Coronary artery (tissue), 2 donors: ENCODE results near the gene KRTAP12-1.
A peak's percentile ranks its signal among the peaks of the same experiment; 100 is the strongest.
"Not testable (repeated sequence)": the region's sequence is repeated elsewhere in the genome, so short reads cannot be mapped to it uniquely, and the experiment has no call there.

ENCODE experiments used
- DNase-seq: peaks from one replicate; pipeline ENCODE4 v3.0.0-alpha.2; 2017; ENCODE audit warnings: low spot score
- H3K27ac ChIP-seq, 2 donors: fragments of 200-600 bp; sonication (generic); one replicate each; pipeline ENCODE4 v1.5.1; 2016 to 2019
- H3K4me3 ChIP-seq: fragments of 200-600 bp; sonication (generic); 2 replicates; pipeline ENCODE4 v1.5.1; 2016; ENCODE audit warnings: mild to moderate bottlenecking, moderate library complexity
- TF ChIP-seq, protein P1 (sequence below): fragments of 200-600 bp; sonication (generic); IDR thresholded peaks from one replicate; pipeline ENCODE4 v1.5.1; 2019; ENCODE audit warnings: antibody characterized with exemption

Gene KRTAP12-1

DNA sequence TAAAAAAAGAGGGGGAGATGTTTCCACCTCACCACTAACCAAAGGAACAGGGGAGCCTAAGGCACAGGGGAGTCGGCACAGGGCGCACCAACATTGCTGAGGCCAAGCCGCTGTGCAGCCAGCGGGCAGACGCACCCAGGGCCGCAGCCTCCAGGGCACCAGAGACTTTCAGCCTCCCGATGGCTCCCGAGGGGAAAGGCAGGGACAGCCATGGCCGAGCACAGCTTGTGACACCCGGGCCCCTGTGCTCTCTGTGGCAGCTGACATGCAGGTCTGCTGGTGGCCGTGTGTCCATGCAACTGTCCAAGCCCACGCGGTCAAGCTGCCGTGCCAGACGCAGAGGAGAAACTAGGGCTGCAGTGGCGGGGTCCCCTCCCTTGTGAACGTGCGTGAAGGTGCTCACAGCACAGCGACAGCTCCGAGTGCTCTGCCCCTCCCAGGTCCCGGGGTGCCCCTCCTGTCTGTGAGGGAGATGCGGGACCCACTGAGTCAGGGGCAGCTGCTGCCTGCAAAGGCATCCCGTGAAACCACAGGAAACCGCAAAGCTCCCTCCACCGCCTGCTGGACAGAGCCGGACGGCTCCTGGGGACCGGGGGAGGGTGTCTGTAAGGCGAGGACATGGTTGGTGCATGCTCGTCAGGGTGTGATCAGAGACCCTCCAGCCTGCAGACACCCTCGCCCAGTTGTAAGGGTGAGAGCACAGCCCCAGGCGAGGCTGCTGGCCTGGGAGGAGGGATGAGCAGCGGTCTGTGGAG, 33.2 kb downstream of the KRTAP12-1 start:
- TF ChIP-seq, protein P1, sequence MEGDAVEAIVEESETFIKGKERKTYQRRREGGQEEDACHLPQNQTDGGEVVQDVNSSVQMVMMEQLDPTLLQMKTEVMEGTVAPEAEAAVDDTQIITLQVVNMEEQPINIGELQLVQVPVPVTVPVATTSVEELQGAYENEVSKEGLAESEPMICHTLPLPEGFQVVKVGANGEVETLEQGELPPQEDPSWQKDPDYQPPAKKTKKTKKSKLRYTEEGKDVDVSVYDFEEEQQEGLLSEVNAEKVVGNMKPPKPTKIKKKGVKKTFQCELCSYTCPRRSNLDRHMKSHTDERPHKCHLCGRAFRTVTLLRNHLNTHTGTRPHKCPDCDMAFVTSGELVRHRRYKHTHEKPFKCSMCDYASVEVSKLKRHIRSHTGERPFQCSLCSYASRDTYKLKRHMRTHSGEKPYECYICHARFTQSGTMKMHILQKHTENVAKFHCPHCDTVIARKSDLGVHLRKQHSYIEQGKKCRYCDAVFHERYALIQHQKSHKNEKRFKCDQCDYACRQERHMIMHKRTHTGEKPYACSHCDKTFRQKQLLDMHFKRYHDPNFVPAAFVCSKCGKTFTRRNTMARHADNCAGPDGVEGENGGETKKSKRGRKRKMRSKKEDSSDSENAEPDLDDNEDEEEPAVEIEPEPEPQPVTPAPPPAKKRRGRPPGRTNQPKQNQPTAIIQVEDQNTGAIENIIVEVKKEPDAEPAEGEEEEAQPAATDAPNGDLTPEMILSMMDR = no peak
- no peak for DNase-seq
- H3K27ac ChIP-seq = no peak overlapping the region
- H3K4me3 ChIP-seq = no peak overlapping the region

DNA sequence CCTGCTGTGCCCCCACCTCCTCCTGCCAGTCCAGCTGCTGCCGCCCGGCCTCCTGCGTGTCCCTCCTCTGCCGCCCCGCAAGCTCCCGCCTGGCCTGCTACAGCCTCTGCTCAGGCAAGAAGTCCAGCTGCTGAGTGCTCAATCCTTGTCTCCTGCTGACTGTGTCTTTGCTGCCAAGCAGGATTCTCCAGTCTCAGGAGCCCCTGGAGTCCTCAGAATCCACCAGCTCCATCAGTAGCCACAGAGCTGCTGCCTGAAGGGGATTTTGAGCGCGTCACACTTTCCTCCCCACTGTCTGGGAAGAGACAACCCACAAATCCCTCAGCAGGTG, 34.8 kb downstream of the KRTAP12-1 start:
- no peak overlapping the region for H3K27ac ChIP-seq
- TF ChIP-seq, protein P1 = no peak
- DNase-seq = no peak
- H3K4me3 ChIP-seq = no peak overlapping the region

GRCh38 chr21:44646366-44647221, 35.4 kb downstream of the KRTAP12-1 start, which contains the start of gene KRTAP10-11:
TSS of gene KRTAP10-11 (plus strand) at chr21:44646414. CDS start at chr21:44646459, 45 bp downstream.
- DNase-seq, H3K4me3 ChIP-seq: not testable (repeated sequence)

GRCh38 chr21:44644878-44645277, 37.1 kb downstream of the KRTAP12-1 start:
- Histone ChIP-seq H3K27ac (no peak overlapping the region), H3K4me3 (no peak overlapping the region)
- TF ChIP-seq, protein P1 = no peak
- no peak for DNase-seq

More at GRCh38 chr21:44646366-44647221, 35.4 kb downstream of the KRTAP12-1 start, which contains the start of gene KRTAP10-11:
- H3K27ac ChIP-seq = not testable (repeated sequence)

DNA sequence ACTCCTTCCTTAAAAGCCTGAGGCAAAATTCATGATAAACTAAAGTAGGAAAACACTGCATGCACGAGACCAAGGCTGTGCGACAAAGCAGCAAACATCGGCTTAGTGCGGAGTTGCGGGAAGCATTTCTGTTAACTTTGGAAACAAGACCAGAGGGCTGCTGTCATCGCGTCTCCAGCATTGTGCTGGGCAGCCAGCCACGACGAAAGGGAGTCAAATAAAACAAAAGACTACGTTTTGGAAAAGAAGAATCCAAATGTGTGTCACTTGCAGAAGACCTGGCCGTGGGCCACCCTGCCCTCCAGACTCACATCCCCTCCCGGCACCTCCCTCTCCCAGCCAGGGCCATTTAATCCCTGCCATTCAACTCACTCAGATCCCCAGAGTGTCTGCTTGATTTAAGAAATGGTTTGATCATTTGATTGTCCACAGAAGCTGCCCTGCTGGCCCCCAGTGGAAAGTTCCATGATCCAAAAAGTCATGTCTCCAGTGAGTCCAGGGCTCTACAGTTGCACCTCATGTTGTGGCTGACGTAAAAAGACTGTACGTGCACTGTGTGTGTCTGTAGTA, 38.1 kb downstream of the KRTAP12-1 start:
- DNase-seq = no peak
- H3K27ac ChIP-seq = no peak overlapping the region
- H3K4me3 ChIP-seq = no peak overlapping the region
- TF ChIP-seq, protein P1 = no peak

- DNase-seq = no peak
- TF ChIP-seq, protein P1 = no peak
- H3K27ac ChIP-seq = no peak overlapping the region
- no peak overlapping the region for H3K4me3 ChIP-seq
Observed at GRCh38 chr21:44640761-44641160, 41.2 kb downstream of the KRTAP12-1 start.

DNA sequence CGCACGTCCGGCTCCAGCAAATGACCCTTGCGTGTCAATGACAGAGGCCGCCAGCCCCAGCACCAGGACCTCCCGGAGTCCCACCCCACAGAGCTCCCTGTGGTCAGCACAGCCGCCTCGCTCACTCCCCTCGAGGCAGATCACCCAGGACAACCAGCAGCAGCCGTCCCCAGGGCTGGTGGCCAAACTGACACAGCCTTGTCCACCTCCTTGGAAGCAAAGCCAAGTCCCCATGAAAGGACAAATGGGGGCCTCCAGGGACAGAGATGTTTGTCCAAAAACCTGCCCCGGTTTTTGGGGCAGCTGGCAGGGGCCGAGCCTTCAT, 42.7 kb downstream of the KRTAP12-1 start:
- DNase-seq = peak; percentile 56
- H3K4me3 ChIP-seq = no peak overlapping the region
- H3K27ac ChIP-seq = no peak overlapping the region
- TF ChIP-seq, protein P1 = no peak

- peak; percentile 60 for DNase-seq
- H3K4me3 ChIP-seq, H3K27ac ChIP-seq: not testable (repeated sequence)
Observed at GRCh38 chr21:44638506-44639330, 43.2 kb downstream of the KRTAP12-1 start.

GRCh38 chr21:44637851-44638348, 44.1 kb downstream of the KRTAP12-1 start:
- not testable (repeated sequence) for H3K27ac ChIP-seq, H3K4me3 ChIP-seq
- DNase-seq = peak; percentile 53
